Osteocyte (in vitro differentiated cells): ENCODE results near the gene ZMYND11. TPM values are rescaled to one million over a fixed set of nuclear protein-coding genes. Genes with fewer than 3 reads are reported as not detected.

ENCODE experiments used
- DNase-seq: peaks from one replicate; pipeline ENCODE4 v3.0.0; 2021; ENCODE audit warnings: mixed read lengths; ENCODE audit not compliant: unreplicated experiment; ENCODE audit errors: extremely low spot score
- H3K27ac Mint-ChIP-seq: one replicate; pipeline ENCODE4 v1.8.0; 2021; ENCODE audit warnings: mild to moderate bottlenecking, mixed read lengths; ENCODE audit not compliant: unreplicated experiment
- H3K27me3 Mint-ChIP-seq: one replicate; pipeline ENCODE4 v1.8.0; 2021; ENCODE audit warnings: mixed read lengths; ENCODE audit not compliant: unreplicated experiment
- H3K36me3 Mint-ChIP-seq: one replicate; pipeline ENCODE4 v1.8.0; 2021; ENCODE audit warnings: mixed read lengths; ENCODE audit not compliant: unreplicated experiment
- H3K4me1 Mint-ChIP-seq: one replicate; pipeline ENCODE4 v1.8.0; 2021; ENCODE audit warnings: mixed read lengths; ENCODE audit not compliant: unreplicated experiment
- H3K4me3 Mint-ChIP-seq: one replicate; pipeline ENCODE4 v1.8.0; 2021; ENCODE audit warnings: mild to moderate bottlenecking, moderate library complexity, mixed read lengths; ENCODE audit not compliant: unreplicated experiment
- H3K9me3 Mint-ChIP-seq: one replicate; pipeline ENCODE4 v1.8.0; 2021; ENCODE audit warnings: mixed read lengths; ENCODE audit not compliant: unreplicated experiment
- CTCF ChIP-seq: fragments of 200-600 bp; sonication (generic); IDR thresholded peaks from 2 replicates; pipeline ENCODE4 v1.5.0; 2021; ENCODE audit warnings: antibody characterized with exemption, mild to moderate bottlenecking, moderate library complexity
- total RNA-seq: library from RNA; stranded (reverse); gene quantifications from 2 replicates; pipeline ENCODE4 v1.2.1, GENCODE V29; 2021

Gene ZMYND11
- total RNA-seq, 1 donor from 2014 or later, result 87.8 TPM

GRCh38 chr10:218798-219197 lies 83.5 kb downstream of the ZMYND11 start:
- H3K27me3 Mint-ChIP-seq, result no peaks in the 10 kb centered on the region
- no peak overlapping the region for H3K27ac Mint-ChIP-seq
- H3K9me3 Mint-ChIP-seq, result no peaks in the 10 kb centered on the region
- no peak for TF ChIP-seq CTCF
- H3K4me3 Mint-ChIP-seq, result no peak overlapping the region
- peaks cover 3% of the 10 kb centered on the region for H3K4me1 Mint-ChIP-seq
- H3K36me3 Mint-ChIP-seq, result peaks cover 15% of the 10 kb centered on the region
- DNase-seq, result no peak

- TF ChIP-seq CTCF, result no peak
- H3K9me3 Mint-ChIP-seq, result no peaks in the 10 kb centered on the region
- DNase-seq, result no peak
- H3K27me3 Mint-ChIP-seq, result no peaks in the 10 kb centered on the region
- peaks cover 3% of the 10 kb centered on the region for H3K4me1 Mint-ChIP-seq
- no peak overlapping the region for H3K4me3 Mint-ChIP-seq
- H3K36me3 Mint-ChIP-seq, result peaks cover 13% of the 10 kb centered on the region
- no peak overlapping the region for H3K27ac Mint-ChIP-seq
Observed at GRCh38 chr10:219731-220472, 84.6 kb downstream of the ZMYND11 start.

- TF ChIP-seq CTCF, result no peak
- no peak overlapping the region for H3K27ac Mint-ChIP-seq
Observed at GRCh38 chr10:224571-224970, 89.3 kb downstream of the ZMYND11 start.

GRCh38 chr10:226018-226417 lies 90.8 kb downstream of the ZMYND11 start:
- no peak for DNase-seq
- no peak for TF ChIP-seq CTCF
- Mint-ChIP-seq H3K4me3 (no peak overlapping the region), H3K4me1 (no peaks in the 10 kb centered on the region), H3K27me3 (no peaks in the 10 kb centered on the region), H3K9me3 (no peaks in the 10 kb centered on the region), H3K27ac (no peak overlapping the region), H3K36me3 (peaks cover 7% of the 10 kb centered on the region)

More at GRCh38 chr10:224571-224970, 89.3 kb downstream of the ZMYND11 start:
- no peaks in the 10 kb centered on the region for H3K27me3 Mint-ChIP-seq
- no peaks in the 10 kb centered on the region for H3K9me3 Mint-ChIP-seq
- H3K36me3 Mint-ChIP-seq, result peaks cover 7% of the 10 kb centered on the region
- H3K4me3 Mint-ChIP-seq, result no peak overlapping the region
- no peak for DNase-seq
- H3K4me1 Mint-ChIP-seq, result no peaks in the 10 kb centered on the region

- Mint-ChIP-seq H3K9me3 (no peaks in the 10 kb centered on the region), H3K27me3 (no peaks in the 10 kb centered on the region), H3K27ac (no peak overlapping the region), H3K4me1 (no peaks in the 10 kb centered on the region), H3K4me3 (no peak overlapping the region), H3K36me3 (peaks cover 7% of the 10 kb centered on the region)
- DNase-seq, result no peak
- no peak for TF ChIP-seq CTCF
Observed at GRCh38 chr10:227014-227413, 91.8 kb downstream of the ZMYND11 start.
